Measurements from ENCODE around the gene KBTBD12. TPM values are rescaled to one million over a fixed set of nuclear protein-coding genes. Genes with fewer than 3 reads are reported as not detected.

The KBTBD12 gene
- polyA plus RNA-seq, 1 of the 3 experiments (the other 2 are of a cell fraction): not detected

- no peak overlapping the region for H3K4me3 ChIP-seq (ENCODE audit: low read depth in 2 of 2, low read length in 1 of 2)
- no peaks in the 10 kb centered on the region for H3K27me3 ChIP-seq (ENCODE audit: insufficient read depth)
- no peaks in the 10 kb centered on the region for H3K9me3 ChIP-seq
- ChIA-PET CTCF (no interaction called here), POLR2A (no interaction called here)
- no peak for DNase-seq
- H3K9ac ChIP-seq: no peak overlapping the region
- H3K4me2 ChIP-seq: no peak overlapping the region
- no peaks in the 10 kb centered on the region for H3F3A ChIP-seq (replicated peaks; ENCODE audit: insufficient read depth)
- H4K20me1 ChIP-seq (ENCODE audit: insufficient read depth): no peaks in the 10 kb centered on the region
- TF ChIP-seq RAD21 (IDR thresholded peaks at IDR 0.05; ENCODE audit: low read length): no peak
- TF ChIP-seq FOSL2 (IDR thresholded peaks at IDR 0.05; ENCODE audit: borderline replicate concordance, low read depth): no peak
- TF ChIP-seq, protein P1, sequence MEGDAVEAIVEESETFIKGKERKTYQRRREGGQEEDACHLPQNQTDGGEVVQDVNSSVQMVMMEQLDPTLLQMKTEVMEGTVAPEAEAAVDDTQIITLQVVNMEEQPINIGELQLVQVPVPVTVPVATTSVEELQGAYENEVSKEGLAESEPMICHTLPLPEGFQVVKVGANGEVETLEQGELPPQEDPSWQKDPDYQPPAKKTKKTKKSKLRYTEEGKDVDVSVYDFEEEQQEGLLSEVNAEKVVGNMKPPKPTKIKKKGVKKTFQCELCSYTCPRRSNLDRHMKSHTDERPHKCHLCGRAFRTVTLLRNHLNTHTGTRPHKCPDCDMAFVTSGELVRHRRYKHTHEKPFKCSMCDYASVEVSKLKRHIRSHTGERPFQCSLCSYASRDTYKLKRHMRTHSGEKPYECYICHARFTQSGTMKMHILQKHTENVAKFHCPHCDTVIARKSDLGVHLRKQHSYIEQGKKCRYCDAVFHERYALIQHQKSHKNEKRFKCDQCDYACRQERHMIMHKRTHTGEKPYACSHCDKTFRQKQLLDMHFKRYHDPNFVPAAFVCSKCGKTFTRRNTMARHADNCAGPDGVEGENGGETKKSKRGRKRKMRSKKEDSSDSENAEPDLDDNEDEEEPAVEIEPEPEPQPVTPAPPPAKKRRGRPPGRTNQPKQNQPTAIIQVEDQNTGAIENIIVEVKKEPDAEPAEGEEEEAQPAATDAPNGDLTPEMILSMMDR (IDR thresholded peaks at IDR 0.05): no peak
- TF ChIP-seq MXI1 (IDR thresholded peaks at IDR 0.05; ENCODE audit: low read depth, low read length): no peak
- TF ChIP-seq ELF1 (IDR thresholded peaks at IDR 0.05): no peak
- no peak for TF ChIP-seq TAF1 (IDR thresholded peaks at IDR 0.05; ENCODE audit: borderline replicate concordance, low read depth, low read length)
- no peak for TF ChIP-seq MEF2A (IDR thresholded peaks at IDR 0.05; ENCODE audit: borderline replicate concordance, low read depth)
- TF ChIP-seq, protein P2, sequence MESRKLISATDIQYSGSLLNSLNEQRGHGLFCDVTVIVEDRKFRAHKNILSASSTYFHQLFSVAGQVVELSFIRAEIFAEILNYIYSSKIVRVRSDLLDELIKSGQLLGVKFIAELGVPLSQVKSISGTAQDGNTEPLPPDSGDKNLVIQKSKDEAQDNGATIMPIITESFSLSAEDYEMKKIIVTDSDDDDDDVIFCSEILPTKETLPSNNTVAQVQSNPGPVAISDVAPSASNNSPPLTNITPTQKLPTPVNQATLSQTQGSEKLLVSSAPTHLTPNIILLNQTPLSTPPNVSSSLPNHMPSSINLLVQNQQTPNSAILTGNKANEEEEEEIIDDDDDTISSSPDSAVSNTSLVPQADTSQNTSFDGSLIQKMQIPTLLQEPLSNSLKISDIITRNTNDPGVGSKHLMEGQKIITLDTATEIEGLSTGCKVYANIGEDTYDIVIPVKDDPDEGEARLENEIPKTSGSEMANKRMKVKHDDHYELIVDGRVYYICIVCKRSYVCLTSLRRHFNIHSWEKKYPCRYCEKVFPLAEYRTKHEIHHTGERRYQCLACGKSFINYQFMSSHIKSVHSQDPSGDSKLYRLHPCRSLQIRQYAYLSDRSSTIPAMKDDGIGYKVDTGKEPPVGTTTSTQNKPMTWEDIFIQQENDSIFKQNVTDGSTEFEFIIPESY (IDR thresholded peaks at IDR 0.05; ENCODE audit: borderline replicate concordance, low read depth): no peak
- TF ChIP-seq NRF1 (IDR thresholded peaks at IDR 0.05; ENCODE audit: low read depth, low read length): no peak
- no peaks in the 10 kb centered on the region for H3K9me2 ChIP-seq
- H3K4me1 ChIP-seq (ENCODE audit: control insufficient read depth in 1 of 2, insufficient read depth in 2 of 2, low read depth in 1 of 2, low read length in 1 of 2): peaks cover 0 to 11% of the 10 kb centered on the region in 2 experiments; a peak in 1 of 4 replicates
- no peaks in the 10 kb centered on the region for H3K79me2 ChIP-seq (ENCODE audit: insufficient read depth)
- no peak overlapping the region for H2AFZ ChIP-seq (ENCODE audit: low read depth)
- 89% methylated on average over 4 of the region's 11 CpGs for WGBS (ENCODE audit: low lambda C conversion rate)
- H3K27ac ChIP-seq (ENCODE audit: low read depth in 2 of 2, low read length in 1 of 2): no peak overlapping the region; a peak in 1 of 4 replicates
- H3K36me3 ChIP-seq (replicated peaks in 1 of 2; ENCODE audit: control insufficient read depth in 1 of 2, insufficient read depth in 2 of 2, low read length in 1 of 2): no peaks in the 10 kb centered on the region
Observed at GRCh38 chr3:127986803-127987202, 71.8 kb downstream of the KBTBD12 start.

- no peak overlapping the region for H3K4me2 ChIP-seq
- H3K4me1 ChIP-seq (ENCODE audit: control insufficient read depth in 1 of 2, insufficient read depth in 2 of 2, low read depth in 1 of 2, low read length in 1 of 2): peaks cover 0 to 11% of the 10 kb centered on the region in 2 experiments; a peak in 1 of 4 replicates
- no peaks in the 10 kb centered on the region for H3K79me2 ChIP-seq (ENCODE audit: insufficient read depth)
- DNase-seq: peak; percentile 46
- no peaks in the 10 kb centered on the region for H3K9me2 ChIP-seq
- H3K27me3 ChIP-seq (ENCODE audit: insufficient read depth): no peaks in the 10 kb centered on the region
- H3K9me3 ChIP-seq: no peaks in the 10 kb centered on the region
- H3F3A ChIP-seq (replicated peaks; ENCODE audit: insufficient read depth): no peaks in the 10 kb centered on the region
- H3K36me3 ChIP-seq (replicated peaks in 1 of 2; ENCODE audit: control insufficient read depth in 1 of 2, insufficient read depth in 2 of 2, low read length in 1 of 2): no peaks in the 10 kb centered on the region
- POLR2A ChIA-PET: no interaction called here
- no peak overlapping the region for H2AFZ ChIP-seq (ENCODE audit: low read depth)
- H3K4me3 ChIP-seq (ENCODE audit: low read depth in 2 of 2, low read length in 1 of 2): no peak overlapping the region
- no peak overlapping the region for H3K9ac ChIP-seq
- peak overlapping the region in 1 of 2 experiments; percentile 14; a peak in 1 of 4 replicates for H3K27ac ChIP-seq (ENCODE audit: low read depth in 2 of 2, low read length in 1 of 2)
- WGBS (ENCODE audit: low lambda C conversion rate): 42% methylated on average over 6 of the region's 7 CpGs
- CTCF ChIA-PET: no interaction called here
- no peaks in the 10 kb centered on the region for H4K20me1 ChIP-seq (ENCODE audit: insufficient read depth)
- no peak for TF ChIP-seq FOSL2 (IDR thresholded peaks at IDR 0.05; ENCODE audit: borderline replicate concordance, low read depth)
- no peak for TF ChIP-seq RXRA (IDR thresholded peaks at IDR 0.05; ENCODE audit: borderline replicate concordance, low read depth)
- no peak for TF ChIP-seq EZH2phosphoT487 (IDR thresholded peaks at IDR 0.05; ENCODE audit: borderline replicate concordance, low read depth)
- TF ChIP-seq, protein P3, sequence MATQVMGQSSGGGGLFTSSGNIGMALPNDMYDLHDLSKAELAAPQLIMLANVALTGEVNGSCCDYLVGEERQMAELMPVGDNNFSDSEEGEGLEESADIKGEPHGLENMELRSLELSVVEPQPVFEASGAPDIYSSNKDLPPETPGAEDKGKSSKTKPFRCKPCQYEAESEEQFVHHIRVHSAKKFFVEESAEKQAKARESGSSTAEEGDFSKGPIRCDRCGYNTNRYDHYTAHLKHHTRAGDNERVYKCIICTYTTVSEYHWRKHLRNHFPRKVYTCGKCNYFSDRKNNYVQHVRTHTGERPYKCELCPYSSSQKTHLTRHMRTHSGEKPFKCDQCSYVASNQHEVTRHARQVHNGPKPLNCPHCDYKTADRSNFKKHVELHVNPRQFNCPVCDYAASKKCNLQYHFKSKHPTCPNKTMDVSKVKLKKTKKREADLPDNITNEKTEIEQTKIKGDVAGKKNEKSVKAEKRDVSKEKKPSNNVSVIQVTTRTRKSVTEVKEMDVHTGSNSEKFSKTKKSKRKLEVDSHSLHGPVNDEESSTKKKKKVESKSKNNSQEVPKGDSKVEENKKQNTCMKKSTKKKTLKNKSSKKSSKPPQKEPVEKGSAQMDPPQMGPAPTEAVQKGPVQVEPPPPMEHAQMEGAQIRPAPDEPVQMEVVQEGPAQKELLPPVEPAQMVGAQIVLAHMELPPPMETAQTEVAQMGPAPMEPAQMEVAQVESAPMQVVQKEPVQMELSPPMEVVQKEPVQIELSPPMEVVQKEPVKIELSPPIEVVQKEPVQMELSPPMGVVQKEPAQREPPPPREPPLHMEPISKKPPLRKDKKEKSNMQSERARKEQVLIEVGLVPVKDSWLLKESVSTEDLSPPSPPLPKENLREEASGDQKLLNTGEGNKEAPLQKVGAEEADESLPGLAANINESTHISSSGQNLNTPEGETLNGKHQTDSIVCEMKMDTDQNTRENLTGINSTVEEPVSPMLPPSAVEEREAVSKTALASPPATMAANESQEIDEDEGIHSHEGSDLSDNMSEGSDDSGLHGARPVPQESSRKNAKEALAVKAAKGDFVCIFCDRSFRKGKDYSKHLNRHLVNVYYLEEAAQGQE (IDR thresholded peaks at IDR 0.05; ENCODE audit: low read depth, low read length): no peak
- no peak for TF ChIP-seq MAX (IDR thresholded peaks at IDR 0.05; ENCODE audit: low read depth)
- no peak for TF ChIP-seq SMC3 (IDR thresholded peaks at IDR 0.05; ENCODE audit: low read depth, low read length)
- TF ChIP-seq YY1 (IDR thresholded peaks at IDR 0.05; ENCODE audit: low read depth): no peak
- TF ChIP-seq MXI1 (IDR thresholded peaks at IDR 0.05; ENCODE audit: low read depth, low read length): peak; percentile 25; the same call in 1 of the 2 replicates
- TF ChIP-seq EP300 (IDR thresholded peaks at IDR 0.05; ENCODE audit: borderline replicate concordance in 1 of 2, low read depth in 1 of 2, low read length in 1 of 2): 0 out of 4 replicates have a peak, but pooled peaks of 1 of the 2 experiments have one; percentile 13
- TF ChIP-seq MEF2A (IDR thresholded peaks at IDR 0.05; ENCODE audit: borderline replicate concordance, low read depth): no peak
- no peak for TF ChIP-seq NFIC (IDR thresholded peaks at IDR 0.05; ENCODE audit: borderline replicate concordance)
- no peak for TF ChIP-seq SIN3A (IDR thresholded peaks at IDR 0.05; ENCODE audit: borderline replicate concordance, low read depth, low read length)
- TF ChIP-seq FOXJ3 (CRISPR knock-in tag; IDR thresholded peaks at IDR 0.05): no peak
- TF ChIP-seq GABPA (IDR thresholded peaks at IDR 0.05; ENCODE audit: low read depth): no peak
Observed at GRCh38 chr3:127987309-127987995, 72.4 kb downstream of the KBTBD12 start.
